Testis (tissue), 3 donors: ENCODE measurements around the gene TAF3. TPM values are rescaled to one million over a fixed set of nuclear protein-coding genes. Genes with fewer than 3 reads are reported as not detected.

ENCODE experiments used
- DNase-seq: peaks from one replicate; pipeline ENCODE4 v3.0.0-alpha.2; 2019
- H3K27ac ChIP-seq, 2 donors: fragments of 200-600 bp; sonication (generic); one replicate each; pipeline ENCODE4 v1.5.1; 2019
- H3K27me3 ChIP-seq: fragments of 200-600 bp; sonication (generic); one replicate; pipeline ENCODE4 v1.5.1; 2019
- H3K36me3 ChIP-seq: fragments of 200-600 bp; sonication (generic); one replicate; pipeline ENCODE4 v1.5.1; 2017; ENCODE audit warnings: low read depth; ENCODE audit errors: missing control alignments
- H3K4me1 ChIP-seq: fragments of 200-600 bp; sonication (generic); one replicate; pipeline ENCODE4 v1.5.1; 2019
- H3K4me3 ChIP-seq, 2 donors: fragments of 200-600 bp; sonication (generic); one replicate each; pipeline ENCODE4 v1.5.1; 2017 to 2019
- H3K9me3 ChIP-seq: fragments of 200-600 bp; sonication (generic); one replicate; pipeline ENCODE4 v1.5.1; 2017
- POLR2A ChIP-seq: fragments of 450-650 bp; IDR thresholded peaks from one replicate; pipeline ENCODE4 v1.6.1; 2017; ENCODE audit warnings: antibody characterized with exemption, mild to moderate bottlenecking, moderate library complexity
- WGBS, 2 donors: methylation state at CpG; one replicate each; pipeline ENCODE4 v1.1.5; 2018; 5-methylcytosine and 5-hydroxymethylcytosine counted together
- intact Hi-C: fragments of 100-400 bp; cut with DNase I; formaldehyde crosslinking; loops from one replicate; pipeline ENCODE4 v1.15.1; 2023; ENCODE audit warnings: low total_unique reads
- polyA plus RNA-seq: library from polyadenylated mRNA; stranded (reverse); fragments of 350-450 nt; fragmentation: Illumina TruSeq; extraction: RNeasy Lipid Tissue Mini Kit (QIAGEN cat#74804); gene quantifications from one replicate; pipeline ENCODE4 v1.2.3, GENCODE V29; 2014; ENCODE audit warnings: low read depth, low replicate concordance; ENCODE audit not compliant: insufficient read depth
- total RNA-seq, 2 donors: library from RNA; depleted of rRNA; stranded (reverse); fragments of >200 nt; gene quantifications; one replicate each; pipeline ENCODE4 v1.2.3, GENCODE V29; 2016
- TF ChIP-seq, protein P1 (sequence below), 3 experiments: fragments of 450-650 bp in 2 of 3; fragments of 200-600 bp in 1 of 3; sonication (generic) in 1 of 3; IDR thresholded peaks; one replicate each; pipeline ENCODE4 v1.5.1; 2016 to 2019; ENCODE audit warnings: antibody characterized with exemption in 3 of 3, mild to moderate bottlenecking in 2 of 3, moderate library complexity in 1 of 3

Gene TAF3
- total and polyA plus RNA-seq, 3 donors from 2014 or later = 7.0 to 33.0 (median 32.8) TPM

DNA sequence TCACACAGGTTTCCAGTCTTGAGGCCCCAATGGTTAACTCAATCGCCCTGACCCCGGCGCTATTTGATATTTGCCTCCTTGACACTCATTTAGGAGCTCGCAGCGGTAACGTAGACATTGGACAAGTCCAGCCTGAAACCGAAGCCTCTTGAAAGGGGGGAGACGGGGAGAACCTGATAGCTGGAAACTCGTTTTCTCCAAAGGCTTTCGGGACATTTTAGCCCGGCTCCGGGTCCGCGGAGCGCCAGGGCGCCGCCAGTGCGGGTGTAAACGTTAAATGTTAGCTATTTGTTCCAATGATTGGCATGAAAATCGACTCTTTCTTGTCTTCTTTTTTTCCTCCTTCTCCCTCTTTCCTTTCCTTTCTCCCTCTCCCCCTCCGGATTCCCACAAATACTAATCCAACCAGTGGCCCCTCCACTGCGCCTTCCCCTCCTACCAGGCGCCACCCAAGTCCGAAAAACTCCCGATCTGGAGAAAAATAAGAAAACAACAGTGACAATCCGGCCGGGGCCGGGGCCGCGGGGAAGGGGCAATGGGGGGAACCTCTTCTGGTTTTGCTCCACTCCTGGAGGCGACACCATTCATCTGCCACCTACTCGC lies 219.0 kb downstream of the TAF3 start:
- Histone ChIP-seq H3K4me3 (no peak overlapping the region), H3K9me3 (no peaks in the 10 kb centered on the region), H3K36me3 (no peaks in the 10 kb centered on the region), H3K27ac (no peak overlapping the region), H3K27me3 (peaks cover 12% of the 10 kb centered on the region), H3K4me1 (peaks cover 12% of the 10 kb centered on the region)
- WGBS, 2 donors = 8% methylated on average over 32 of the region's 32 CpGs
- intact Hi-C loops = no loop called here
- TF ChIP-seq, protein P1, sequence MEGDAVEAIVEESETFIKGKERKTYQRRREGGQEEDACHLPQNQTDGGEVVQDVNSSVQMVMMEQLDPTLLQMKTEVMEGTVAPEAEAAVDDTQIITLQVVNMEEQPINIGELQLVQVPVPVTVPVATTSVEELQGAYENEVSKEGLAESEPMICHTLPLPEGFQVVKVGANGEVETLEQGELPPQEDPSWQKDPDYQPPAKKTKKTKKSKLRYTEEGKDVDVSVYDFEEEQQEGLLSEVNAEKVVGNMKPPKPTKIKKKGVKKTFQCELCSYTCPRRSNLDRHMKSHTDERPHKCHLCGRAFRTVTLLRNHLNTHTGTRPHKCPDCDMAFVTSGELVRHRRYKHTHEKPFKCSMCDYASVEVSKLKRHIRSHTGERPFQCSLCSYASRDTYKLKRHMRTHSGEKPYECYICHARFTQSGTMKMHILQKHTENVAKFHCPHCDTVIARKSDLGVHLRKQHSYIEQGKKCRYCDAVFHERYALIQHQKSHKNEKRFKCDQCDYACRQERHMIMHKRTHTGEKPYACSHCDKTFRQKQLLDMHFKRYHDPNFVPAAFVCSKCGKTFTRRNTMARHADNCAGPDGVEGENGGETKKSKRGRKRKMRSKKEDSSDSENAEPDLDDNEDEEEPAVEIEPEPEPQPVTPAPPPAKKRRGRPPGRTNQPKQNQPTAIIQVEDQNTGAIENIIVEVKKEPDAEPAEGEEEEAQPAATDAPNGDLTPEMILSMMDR (IDR thresholded peaks at IDR 0.05) = no peak
- no peak for TF ChIP-seq POLR2A
- DNase-seq = no peak

DNA sequence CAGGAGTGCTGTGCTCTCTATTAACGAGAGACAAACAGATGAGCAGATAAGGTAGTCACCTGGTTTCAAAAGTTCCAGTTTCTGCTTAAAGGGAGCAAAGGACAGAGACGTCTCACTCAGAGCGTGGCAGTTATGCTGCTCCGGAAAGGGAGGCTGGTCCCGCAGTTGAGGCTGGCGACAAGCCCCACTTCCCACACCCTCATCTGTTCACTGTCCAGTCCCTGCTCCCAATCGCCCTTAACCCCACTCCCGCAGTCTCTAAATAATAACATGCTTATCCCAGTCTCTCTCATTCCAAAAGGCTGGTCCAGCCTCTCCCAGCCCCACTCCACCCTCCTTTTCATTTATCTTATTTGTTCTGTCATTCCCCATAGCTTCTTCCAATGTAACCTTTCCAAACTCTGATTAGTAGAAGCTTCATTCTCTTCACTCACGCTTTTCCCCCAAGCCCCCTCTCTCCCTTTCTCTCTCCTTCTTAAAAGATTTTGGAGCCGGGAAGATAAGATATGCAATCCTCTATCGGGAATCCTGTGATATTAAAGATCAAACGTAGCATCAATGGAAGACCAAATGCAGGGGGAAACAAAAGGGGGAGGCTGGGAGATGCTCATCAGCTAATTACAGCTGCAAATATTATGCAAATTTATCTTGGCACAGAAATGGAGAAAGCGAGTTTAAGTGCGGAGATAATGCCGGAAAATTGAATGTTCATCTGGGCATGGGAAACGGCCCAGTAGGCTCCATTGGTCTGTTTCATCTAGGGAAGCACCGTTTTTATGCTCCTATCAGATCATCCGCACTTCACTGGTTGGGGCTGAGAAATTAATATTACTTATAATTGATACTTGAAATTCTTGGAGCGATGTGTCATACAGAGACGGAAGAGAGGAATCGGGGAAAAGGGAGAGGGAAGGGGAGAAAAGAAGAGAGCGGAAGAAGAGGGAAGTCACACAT lies 219.9 kb downstream of the TAF3 start:
- WGBS, 2 donors = 9% methylated on average over 22 of the region's 22 CpGs
- H3K4me1 ChIP-seq = peaks cover 12% of the 10 kb centered on the region

DNA sequence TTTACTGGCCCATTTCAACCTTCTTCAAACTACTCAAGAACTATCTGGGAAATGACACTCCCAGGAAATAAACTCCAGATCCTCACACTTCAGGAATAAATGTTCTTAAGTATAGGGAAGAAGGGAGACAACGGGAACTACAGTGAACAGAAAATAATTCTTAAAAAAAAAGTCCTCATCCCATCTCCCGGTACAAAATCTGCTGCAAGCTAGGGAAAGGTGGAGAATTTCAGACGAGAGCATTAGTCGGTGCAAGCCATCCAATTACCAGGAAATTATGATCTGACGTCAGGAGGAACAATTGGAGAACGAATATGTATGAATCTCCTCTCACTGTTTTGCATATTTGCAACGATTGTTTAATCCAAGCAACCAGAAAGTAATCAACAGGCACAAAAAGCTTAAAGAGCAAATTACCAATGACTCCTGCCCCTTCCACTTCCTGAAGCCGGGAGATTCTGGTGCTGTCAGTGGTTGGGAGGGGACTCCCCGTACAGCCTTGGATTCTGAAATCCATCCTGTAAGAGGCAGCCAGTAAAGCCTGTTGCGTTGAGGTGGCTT lies 221.1 kb downstream of the TAF3 start:
- intact Hi-C loops = no loop called here
- 7 to 8% methylated on average over 10 of the region's 10 CpGs for WGBS, 2 donors
- no peak for TF ChIP-seq POLR2A
- Histone ChIP-seq H3K36me3 (no peaks in the 10 kb centered on the region), H3K27ac (no peak overlapping the region), H3K9me3 (no peaks in the 10 kb centered on the region), H3K4me1 (peaks cover 2% of the 10 kb centered on the region), H3K4me3 (no peak overlapping the region), H3K27me3 (peaks cover 12% of the 10 kb centered on the region)
- no peak for DNase-seq

More for the DNA sequence above, 219.9 kb downstream of the TAF3 start:
- intact Hi-C loops = no loop called here
- H3K27me3 ChIP-seq = peaks cover 12% of the 10 kb centered on the region
- H3K9me3 ChIP-seq = no peaks in the 10 kb centered on the region
- TF ChIP-seq POLR2A = no peak
- TF ChIP-seq, protein P1 (IDR thresholded peaks at IDR 0.05) = no peak
- H3K27ac ChIP-seq = no peak overlapping the region
- H3K36me3 ChIP-seq = no peaks in the 10 kb centered on the region
- no peak overlapping the region for H3K4me3 ChIP-seq
- no peak for DNase-seq

DNA sequence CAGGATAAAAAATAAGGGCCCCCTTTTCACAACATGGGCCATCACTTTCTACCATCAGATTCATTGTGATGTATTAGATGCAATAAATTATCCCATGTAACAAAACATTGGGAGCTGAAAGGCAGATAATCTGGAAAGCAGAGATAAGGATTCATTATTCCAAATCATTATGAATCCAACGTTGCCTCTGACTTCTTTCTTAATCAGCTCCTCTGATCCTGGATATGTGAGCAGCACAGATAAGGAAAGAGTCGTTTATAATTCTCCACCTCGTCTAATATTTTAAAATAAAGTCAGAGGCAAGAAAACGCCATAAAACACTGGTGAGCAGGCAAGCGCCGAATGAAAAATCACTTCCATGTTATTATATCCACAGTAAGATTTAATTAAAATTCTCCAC lies 222.3 kb downstream of the TAF3 start:
- no peak overlapping the region for H3K4me3 ChIP-seq
- H3K27me3 ChIP-seq = peaks cover 5% of the 10 kb centered on the region
- H3K9me3 ChIP-seq = no peaks in the 10 kb centered on the region
- TF ChIP-seq, protein P1 (IDR thresholded peaks at IDR 0.05) = no peak
- no peak for TF ChIP-seq POLR2A
- H3K27ac ChIP-seq = no peak overlapping the region
- H3K4me1 ChIP-seq = peaks cover 8% of the 10 kb centered on the region
- intact Hi-C loops = loop anchor here (10.0 kb wide), 1 partner anchor 1176 kb away; no protein-coding TSS in a partner anchor
- no peak for DNase-seq
- no peaks in the 10 kb centered on the region for H3K36me3 ChIP-seq
- 10 to 11% methylated on average over 6 of the region's 6 CpGs for WGBS, 2 donors
